Endothelial cell of umbilical vein (primary cell): ENCODE data around the gene RPL12.

Source experiments
- CTCF ChIP-seq, 2 donors: IDR thresholded peaks; 1 replicate in 1 of 2; 2 replicates in 1 of 2; pipeline ENCODE4 v1.5.1; 2011; ENCODE audit warnings: low read length in 2 of 2, mild to moderate bottlenecking in 2 of 2, moderate library complexity in 2 of 2, control low read depth in 1 of 2, inconsistent platforms in 1 of 2, low read depth in 1 of 2; ENCODE audit not compliant: insufficient read depth in 1 of 2; ENCODE audit errors: extremely low read depth in 1 of 2
- EZH2 ChIP-seq: IDR thresholded peaks from 2 replicates; pipeline ENCODE4 v1.6.1; 2012; ENCODE audit warnings: borderline replicate concordance, low read depth, mild to moderate bottlenecking, moderate library complexity, low read length, inconsistent platforms; ENCODE audit not compliant: severe bottlenecking
- FOS ChIP-seq: IDR thresholded peaks from 2 replicates; pipeline ENCODE4 v1.6.1; 2011; ENCODE audit warnings: mild to moderate bottlenecking, low read length, moderate library complexity, borderline replicate concordance; ENCODE audit not compliant: insufficient read depth
- POLR2A ChIP-seq: IDR thresholded peaks from 2 replicates; pipeline ENCODE4 v1.6.1; 2012; ENCODE audit warnings: low read depth, mild to moderate bottlenecking, control low read depth, low read length
- POLR2AphosphoS5 ChIP-seq: IDR thresholded peaks from 2 replicates; pipeline ENCODE4 v1.6.1; 2012; ENCODE audit warnings: low read depth, mild to moderate bottlenecking, control low read depth, low read length, moderate library complexity; ENCODE audit not compliant: insufficient read depth

- no peak for TF ChIP-seq CTCF (IDR thresholded peaks at IDR 0.05; ENCODE audit: extremely low read depth in 1 of 2, insufficient read depth in 1 of 2, low read depth in 1 of 2, low read length in 2 of 2)
- no peak for TF ChIP-seq EZH2
- no peak for TF ChIP-seq POLR2AphosphoS5
- no peak for TF ChIP-seq POLR2A
- TF ChIP-seq FOS = no peak
Observed at GRCh38 chr9:127444283-127444920, 6.8 kb downstream of the RPL12 start.
